Measurements from ENCODE around the gene SRSF8.

SRSF8 gene

GRCh38 chr11:95072948-95073347 is 6.2 kb downstream of the SRSF8 start:
- no peak for DNase-seq

GRCh38 chr11:95074792-95075563 is 8.3 kb downstream of the SRSF8 start:
- no peak for DNase-seq

GRCh38 chr11:95076416-95076815 is 9.7 kb downstream of the SRSF8 start:
- DNase-seq, result no peak

GRCh38 chr11:95076981-95077380 is 10.3 kb downstream of the SRSF8 start:
- DNase-seq, result no peak

- no peak for DNase-seq
These were observed 11.8 kb downstream of the SRSF8 start for GRCh38 chr11:95078526-95078925.

- DNase-seq, result no peak
These were observed 14.3 kb downstream of the SRSF8 start for GRCh38 chr11:95081010-95081409.

GRCh38 chr11:95081412-95081811 is 14.7 kb downstream of the SRSF8 start:
- DNase-seq, result no peak

GRCh38 chr11:95082576-95083001 is 15.9 kb downstream of the SRSF8 start:
- DNase-seq, result no peak

GRCh38 chr11:95084509-95084908 is 17.8 kb downstream of the SRSF8 start:
- no peak for DNase-seq

GRCh38 chr11:95085117-95085816 is 18.5 kb downstream of the SRSF8 start:
- no peak for DNase-seq

- no peak for DNase-seq
These were observed 19.4 kb downstream of the SRSF8 start for GRCh38 chr11:95086151-95086550.

GRCh38 chr11:95086836-95087570 is 20.3 kb downstream of the SRSF8 start:
- DNase-seq, result no peak

- DNase-seq, result peak; percentile 88
These were observed 22.4 kb downstream of the SRSF8 start for GRCh38 chr11:95088946-95089619.

GRCh38 chr11:95089620-95090542 is 23.2 kb downstream of the SRSF8 start, which contains the start of gene ENDOD1:
Gene ENDOD1, plus strand, starts transcription at chr11:95089846. Its CDS starts 82 bp downstream, at chr11:95089928.
- DNase-seq, result peak; percentile 87

- no peak for DNase-seq
These were observed 25.0 kb downstream of the SRSF8 start for GRCh38 chr11:95091663-95092180.

- DNase-seq, result no peak
These were observed 26.0 kb downstream of the SRSF8 start for GRCh38 chr11:95092549-95093324.

GRCh38 chr11:95093548-95093947 is 26.8 kb downstream of the SRSF8 start:
- no peak for DNase-seq

GRCh38 chr11:95095858-95096587 is 29.3 kb downstream of the SRSF8 start:
- no peak for DNase-seq

GRCh38 chr11:95097209-95097608 is 30.5 kb downstream of the SRSF8 start:
- DNase-seq, result no peak

- no peak for DNase-seq
These were observed 32.1 kb downstream of the SRSF8 start for GRCh38 chr11:95098826-95099225.
